ENCODE measurements around the gene RBM19.

DNA sequence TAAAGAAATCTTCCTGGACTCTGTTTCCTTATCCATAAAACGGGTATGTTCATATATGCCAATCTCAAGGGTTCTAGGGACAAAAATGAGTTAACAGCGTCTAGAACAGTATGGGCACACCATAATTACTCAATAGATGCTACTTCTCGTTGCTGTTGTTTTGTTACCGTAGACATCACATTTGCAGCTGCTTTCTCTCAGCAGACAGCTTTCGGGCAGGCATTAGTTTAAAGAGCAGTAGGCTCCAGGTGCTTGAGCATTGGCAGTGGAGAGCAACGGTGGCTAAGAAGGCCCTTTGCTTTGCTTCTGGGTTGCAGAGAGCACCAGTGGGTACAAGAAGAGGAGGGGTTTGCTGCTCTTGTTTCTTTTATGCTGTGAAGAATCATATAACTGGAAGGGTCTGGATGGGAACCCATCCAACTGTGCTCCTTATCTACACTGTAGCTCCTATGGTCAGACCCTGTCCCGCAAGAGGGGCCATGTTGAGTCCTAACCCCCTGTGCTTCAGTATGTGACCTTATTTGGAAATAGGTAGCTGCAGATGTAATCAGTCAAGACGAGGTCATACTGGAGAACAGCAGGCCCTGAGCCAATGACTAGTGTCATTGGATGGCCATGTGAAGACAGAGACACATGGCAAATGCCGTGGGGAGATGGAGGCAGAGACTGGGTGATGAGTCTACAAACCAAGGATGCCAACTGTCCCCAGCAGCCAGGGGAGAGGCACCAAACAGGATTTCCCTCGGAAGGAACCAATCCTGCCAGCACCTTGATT, 120.0 kb downstream of the RBM19 start:
- TF ChIP-seq TAF1 (conservative IDR thresholded peaks at IDR 0.05), result no peak
- TF ChIP-seq EGR1 (IDR thresholded peaks at IDR 0.05; ENCODE audit: low read depth in 2 of 2), result no peak
- TF ChIP-seq, protein P1, sequence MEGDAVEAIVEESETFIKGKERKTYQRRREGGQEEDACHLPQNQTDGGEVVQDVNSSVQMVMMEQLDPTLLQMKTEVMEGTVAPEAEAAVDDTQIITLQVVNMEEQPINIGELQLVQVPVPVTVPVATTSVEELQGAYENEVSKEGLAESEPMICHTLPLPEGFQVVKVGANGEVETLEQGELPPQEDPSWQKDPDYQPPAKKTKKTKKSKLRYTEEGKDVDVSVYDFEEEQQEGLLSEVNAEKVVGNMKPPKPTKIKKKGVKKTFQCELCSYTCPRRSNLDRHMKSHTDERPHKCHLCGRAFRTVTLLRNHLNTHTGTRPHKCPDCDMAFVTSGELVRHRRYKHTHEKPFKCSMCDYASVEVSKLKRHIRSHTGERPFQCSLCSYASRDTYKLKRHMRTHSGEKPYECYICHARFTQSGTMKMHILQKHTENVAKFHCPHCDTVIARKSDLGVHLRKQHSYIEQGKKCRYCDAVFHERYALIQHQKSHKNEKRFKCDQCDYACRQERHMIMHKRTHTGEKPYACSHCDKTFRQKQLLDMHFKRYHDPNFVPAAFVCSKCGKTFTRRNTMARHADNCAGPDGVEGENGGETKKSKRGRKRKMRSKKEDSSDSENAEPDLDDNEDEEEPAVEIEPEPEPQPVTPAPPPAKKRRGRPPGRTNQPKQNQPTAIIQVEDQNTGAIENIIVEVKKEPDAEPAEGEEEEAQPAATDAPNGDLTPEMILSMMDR (IDR thresholded peaks at IDR 0.05; ENCODE audit: low read depth, low read length, missing input control), result no peak
- TF ChIP-seq, protein P2, sequence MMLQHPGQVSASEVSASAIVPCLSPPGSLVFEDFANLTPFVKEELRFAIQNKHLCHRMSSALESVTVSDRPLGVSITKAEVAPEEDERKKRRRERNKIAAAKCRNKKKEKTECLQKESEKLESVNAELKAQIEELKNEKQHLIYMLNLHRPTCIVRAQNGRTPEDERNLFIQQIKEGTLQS (IDR thresholded peaks at IDR 0.05), result no peak
- TF ChIP-seq, protein P3, sequence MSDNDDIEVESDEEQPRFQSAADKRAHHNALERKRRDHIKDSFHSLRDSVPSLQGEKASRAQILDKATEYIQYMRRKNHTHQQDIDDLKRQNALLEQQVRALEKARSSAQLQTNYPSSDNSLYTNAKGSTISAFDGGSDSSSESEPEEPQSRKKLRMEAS (IDR thresholded peaks at IDR 0.05), result no peak
